ENCODE measurements around the gene ARHGEF17.

ARHGEF17 gene

DNA sequence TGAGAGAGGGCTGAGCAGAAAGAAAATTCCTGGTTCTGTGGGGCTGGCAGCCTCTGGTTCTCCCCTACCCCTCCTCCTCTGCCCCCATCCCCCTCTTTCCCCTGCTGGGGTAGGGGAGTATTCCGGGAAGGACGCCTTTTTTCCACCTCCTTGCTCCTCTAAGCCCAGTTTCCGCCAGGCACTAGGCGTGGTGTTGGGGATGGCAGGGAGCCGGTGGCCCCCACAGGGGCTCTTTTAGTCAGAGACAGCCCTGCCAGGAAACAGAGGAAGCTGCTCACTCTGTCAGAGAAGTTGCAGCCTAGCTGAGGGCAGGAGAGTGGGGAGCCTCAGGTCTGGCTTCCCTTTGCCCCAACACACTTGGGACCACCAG, 15.6 kb upstream of the ARHGEF17 start:
- no peaks in the 10 kb centered on the region for H3K9me3 Mint-ChIP-seq
- no peak overlapping the region for H3K4me3 Mint-ChIP-seq
- no peaks in the 10 kb centered on the region for H3K36me3 Mint-ChIP-seq (ENCODE audit: low read depth)
- peaks cover 16% of the 10 kb centered on the region for H3K4me1 Mint-ChIP-seq (ENCODE audit: low read depth)
- DNase-seq (ENCODE audit: low spot score): no peak
- H3K27ac Mint-ChIP-seq: no peak overlapping the region
- H3K27me3 Mint-ChIP-seq (ENCODE audit: low read depth): peaks cover 7% of the 10 kb centered on the region

DNA sequence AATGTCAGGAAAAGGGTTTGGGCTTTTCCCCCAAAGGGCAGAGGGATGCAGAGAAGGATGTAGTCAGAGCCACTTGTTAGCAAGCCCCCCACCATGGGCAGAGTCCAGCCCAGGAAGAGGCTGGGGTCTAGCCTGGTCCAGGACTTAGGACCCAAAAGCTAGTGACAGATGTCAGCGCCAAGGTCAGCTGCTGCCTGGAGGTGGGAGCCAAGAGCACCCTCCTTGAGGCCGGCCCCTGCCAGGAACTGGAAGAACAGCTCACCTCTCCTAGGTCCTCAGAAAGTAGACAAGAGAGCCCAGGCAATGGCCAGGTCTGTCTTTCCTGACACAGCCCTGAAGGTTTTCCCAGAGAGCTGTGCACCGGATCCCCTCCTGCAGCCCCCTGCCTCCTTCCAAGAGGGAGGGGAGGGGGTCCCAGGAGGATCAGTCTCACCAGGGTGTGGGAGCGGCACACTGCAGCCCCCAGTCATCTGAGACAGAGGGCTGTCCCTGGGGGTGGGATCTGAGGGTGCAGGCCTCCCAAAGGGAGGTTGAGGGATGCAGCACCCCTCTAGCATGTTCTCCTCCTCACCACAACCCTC, 14.6 kb upstream of the ARHGEF17 start:
- no peak for DNase-seq (ENCODE audit: low spot score)
- peaks cover 7% of the 10 kb centered on the region for H3K27me3 Mint-ChIP-seq (ENCODE audit: low read depth)
- H3K27ac Mint-ChIP-seq: no peak overlapping the region

DNA sequence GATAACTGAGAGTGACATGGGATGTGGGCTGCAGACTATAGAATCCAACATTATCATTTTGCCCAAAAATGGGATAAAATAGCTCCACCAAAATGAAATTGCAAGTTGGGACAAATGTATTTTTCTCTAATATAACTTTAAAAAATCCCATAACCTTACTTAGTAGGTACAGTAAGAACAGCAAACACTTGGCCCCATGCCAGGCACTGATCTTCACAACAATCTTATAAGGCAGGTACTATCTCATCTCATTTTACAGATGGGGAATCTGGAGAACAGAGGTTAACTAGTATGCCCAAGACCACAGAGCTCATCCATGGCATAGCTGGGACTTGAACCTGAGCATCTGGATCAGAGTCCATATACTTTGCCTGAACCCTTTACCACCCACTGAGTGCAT, 13.5 kb upstream of the ARHGEF17 start:
- no peak overlapping the region for H3K27ac Mint-ChIP-seq
- H3K27me3 Mint-ChIP-seq (ENCODE audit: low read depth): peaks cover 7% of the 10 kb centered on the region
- no peak for DNase-seq (ENCODE audit: low spot score)
- no peak overlapping the region for H3K4me3 Mint-ChIP-seq
- H3K36me3 Mint-ChIP-seq (ENCODE audit: low read depth): no peaks in the 10 kb centered on the region
- peaks cover 2% of the 10 kb centered on the region for H3K4me1 Mint-ChIP-seq (ENCODE audit: low read depth)
- H3K9me3 Mint-ChIP-seq: no peaks in the 10 kb centered on the region

More for the DNA sequence above, 14.6 kb upstream of the ARHGEF17 start:
- H3K9me3 Mint-ChIP-seq: no peaks in the 10 kb centered on the region
- peaks cover 10% of the 10 kb centered on the region for H3K4me1 Mint-ChIP-seq (ENCODE audit: low read depth)
- H3K4me3 Mint-ChIP-seq: no peak overlapping the region
- no peaks in the 10 kb centered on the region for H3K36me3 Mint-ChIP-seq (ENCODE audit: low read depth)

DNA sequence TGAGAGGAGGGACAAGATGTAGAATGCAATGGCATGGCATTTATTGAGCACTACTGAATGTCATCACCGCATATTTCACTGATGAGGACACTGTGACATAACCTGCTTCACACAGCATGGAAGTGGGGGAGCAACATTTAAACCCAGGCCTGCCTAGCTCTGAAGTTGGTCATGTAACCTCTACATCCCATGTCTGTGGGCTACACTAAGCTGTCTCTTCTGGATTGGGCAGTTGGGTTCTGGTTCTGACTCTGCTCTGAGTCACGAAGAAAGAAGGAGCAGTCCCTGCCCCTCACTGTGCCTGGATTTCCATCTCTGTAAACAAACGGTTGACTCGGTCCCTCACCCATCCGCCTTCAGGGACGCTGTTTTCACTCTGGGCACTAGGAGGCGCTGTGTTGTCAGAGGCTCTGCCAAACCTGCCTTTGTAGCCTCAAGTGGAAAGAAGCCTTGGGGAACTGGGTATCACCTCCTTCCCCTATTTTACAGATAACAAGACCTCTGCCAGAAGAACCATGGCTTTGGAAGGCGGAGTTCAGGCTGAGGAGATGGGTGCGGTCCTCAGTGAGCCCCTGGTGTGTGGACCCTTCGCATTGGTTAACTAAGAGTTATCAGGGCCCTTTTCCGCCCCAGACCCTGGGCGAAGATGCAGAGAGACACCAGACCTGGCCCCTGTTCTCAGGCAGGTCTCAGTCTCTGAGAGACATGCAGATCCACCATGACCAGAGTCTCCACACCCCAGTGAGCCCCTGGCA, 12.7 kb upstream of the ARHGEF17 start:
- no peaks in the 10 kb centered on the region for H3K9me3 Mint-ChIP-seq

DNA sequence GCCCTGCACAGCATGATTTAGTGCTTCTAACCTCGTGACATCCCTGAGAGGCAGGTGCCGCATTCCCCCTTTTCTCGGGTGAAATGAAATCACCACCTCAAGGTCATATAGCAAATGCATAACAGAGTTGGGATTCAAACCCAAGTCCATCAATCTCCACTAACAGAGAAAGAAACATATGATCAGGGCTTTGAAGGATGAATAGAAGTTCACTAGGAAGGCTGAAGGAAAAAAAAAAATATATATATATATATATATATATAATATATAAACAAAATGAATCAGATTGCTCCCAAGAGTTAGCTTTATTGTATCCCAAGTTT, 12.1 kb upstream of the ARHGEF17 start:
- peaks cover 9% of the 10 kb centered on the region for H3K27me3 Mint-ChIP-seq (ENCODE audit: low read depth)
- H3K36me3 Mint-ChIP-seq (ENCODE audit: low read depth): no peaks in the 10 kb centered on the region
- H3K9me3 Mint-ChIP-seq: no peaks in the 10 kb centered on the region
- no peak for DNase-seq (ENCODE audit: low spot score)
- H3K4me1 Mint-ChIP-seq (ENCODE audit: low read depth): peaks cover 2% of the 10 kb centered on the region
- H3K27ac Mint-ChIP-seq: no peak overlapping the region
- H3K4me3 Mint-ChIP-seq: no peak overlapping the region

More for the DNA sequence above, 12.7 kb upstream of the ARHGEF17 start:
- no peak overlapping the region for H3K4me3 Mint-ChIP-seq
- peak; percentile 64 for DNase-seq (ENCODE audit: low spot score)
- H3K27ac Mint-ChIP-seq: no peak overlapping the region
- peaks cover 9% of the 10 kb centered on the region for H3K27me3 Mint-ChIP-seq (ENCODE audit: low read depth)
- peaks cover 2% of the 10 kb centered on the region for H3K4me1 Mint-ChIP-seq (ENCODE audit: low read depth)
- no peaks in the 10 kb centered on the region for H3K36me3 Mint-ChIP-seq (ENCODE audit: low read depth)

DNA sequence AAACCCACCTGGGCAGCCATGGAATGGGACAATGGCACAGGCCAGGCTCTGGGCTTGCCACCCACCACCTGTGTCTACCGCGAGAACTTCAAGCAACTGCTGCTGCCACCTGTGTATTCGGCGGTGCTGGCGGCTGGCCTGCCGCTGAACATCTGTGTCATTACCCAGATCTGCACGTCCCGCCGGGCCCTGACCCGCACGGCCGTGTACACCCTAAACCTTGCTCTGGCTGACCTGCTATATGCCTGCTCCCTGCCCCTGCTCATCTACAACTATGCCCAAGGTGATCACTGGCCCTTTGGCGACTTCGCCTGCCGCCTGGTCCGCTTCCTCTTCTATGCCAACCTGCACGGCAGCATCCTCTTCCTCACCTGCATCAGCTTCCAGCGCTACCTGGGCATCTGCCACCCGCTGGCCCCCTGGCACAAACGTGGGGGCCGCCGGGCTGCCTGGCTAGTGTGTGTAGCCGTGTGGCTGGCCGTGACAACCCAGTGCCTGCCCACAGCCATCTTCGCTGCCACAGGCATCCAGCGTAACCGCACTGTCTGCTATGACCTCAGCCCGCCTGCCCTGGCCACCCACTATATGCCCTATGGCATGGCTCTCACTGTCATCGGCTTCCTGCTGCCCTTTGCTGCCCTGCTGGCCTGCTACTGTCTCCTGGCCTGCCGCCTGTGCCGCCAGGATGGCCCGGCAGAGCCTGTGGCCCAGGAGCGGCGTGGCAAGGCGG, 11.4 kb upstream of the ARHGEF17 start:
- no peaks in the 10 kb centered on the region for H3K9me3 Mint-ChIP-seq
- H3K4me3 Mint-ChIP-seq: no peak overlapping the region
- peaks cover 2% of the 10 kb centered on the region for H3K4me1 Mint-ChIP-seq (ENCODE audit: low read depth)
- H3K36me3 Mint-ChIP-seq (ENCODE audit: low read depth): no peaks in the 10 kb centered on the region
- H3K27me3 Mint-ChIP-seq (ENCODE audit: low read depth): peaks cover 8% of the 10 kb centered on the region
- DNase-seq (ENCODE audit: low spot score): no peak
- H3K27ac Mint-ChIP-seq: no peak overlapping the region

DNA sequence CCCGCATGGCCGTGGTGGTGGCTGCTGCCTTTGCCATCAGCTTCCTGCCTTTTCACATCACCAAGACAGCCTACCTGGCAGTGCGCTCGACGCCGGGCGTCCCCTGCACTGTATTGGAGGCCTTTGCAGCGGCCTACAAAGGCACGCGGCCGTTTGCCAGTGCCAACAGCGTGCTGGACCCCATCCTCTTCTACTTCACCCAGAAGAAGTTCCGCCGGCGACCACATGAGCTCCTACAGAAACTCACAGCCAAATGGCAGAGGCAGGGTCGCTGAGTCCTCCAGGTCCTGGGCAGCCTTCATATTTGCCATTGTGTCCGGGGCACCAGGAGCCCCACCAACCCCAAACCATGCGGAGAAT, 10.9 kb upstream of the ARHGEF17 start:
- DNase-seq (ENCODE audit: low spot score): no peak
- Mint-ChIP-seq H3K4me1 (ENCODE audit: low read depth) (peaks cover 2% of the 10 kb centered on the region), H3K4me3 (no peak overlapping the region), H3K27ac (no peak overlapping the region), H3K27me3 (ENCODE audit: low read depth) (peaks cover 12% of the 10 kb centered on the region), H3K9me3 (no peaks in the 10 kb centered on the region), H3K36me3 (ENCODE audit: low read depth) (no peaks in the 10 kb centered on the region)

DNA sequence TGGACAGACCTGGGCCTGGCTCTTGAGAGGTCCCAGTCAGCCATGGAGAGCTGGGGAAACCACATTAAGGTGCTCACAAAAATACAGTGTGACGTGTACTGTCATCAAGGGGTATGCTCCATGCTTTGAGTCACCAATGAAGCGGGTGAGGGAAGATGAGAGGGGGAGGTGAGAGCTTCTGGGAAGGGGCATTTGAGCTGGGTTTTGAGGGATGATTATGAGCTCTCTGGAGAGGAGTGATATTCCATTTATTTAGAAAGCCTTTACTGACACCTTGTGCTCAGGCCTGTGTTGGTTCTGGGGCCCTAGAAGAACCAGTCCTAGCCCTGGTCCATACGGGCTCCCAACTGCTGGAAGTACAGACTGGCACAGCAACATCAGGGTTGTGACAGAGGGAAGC, 10.4 kb upstream of the ARHGEF17 start:
- no peak for DNase-seq (ENCODE audit: low spot score)
- Mint-ChIP-seq H3K27ac (no peak overlapping the region), H3K4me1 (ENCODE audit: low read depth) (peaks cover 2% of the 10 kb centered on the region), H3K27me3 (ENCODE audit: low read depth) (peaks cover 12% of the 10 kb centered on the region), H3K36me3 (ENCODE audit: low read depth) (no peaks in the 10 kb centered on the region), H3K9me3 (no peaks in the 10 kb centered on the region), H3K4me3 (no peak overlapping the region)

DNA sequence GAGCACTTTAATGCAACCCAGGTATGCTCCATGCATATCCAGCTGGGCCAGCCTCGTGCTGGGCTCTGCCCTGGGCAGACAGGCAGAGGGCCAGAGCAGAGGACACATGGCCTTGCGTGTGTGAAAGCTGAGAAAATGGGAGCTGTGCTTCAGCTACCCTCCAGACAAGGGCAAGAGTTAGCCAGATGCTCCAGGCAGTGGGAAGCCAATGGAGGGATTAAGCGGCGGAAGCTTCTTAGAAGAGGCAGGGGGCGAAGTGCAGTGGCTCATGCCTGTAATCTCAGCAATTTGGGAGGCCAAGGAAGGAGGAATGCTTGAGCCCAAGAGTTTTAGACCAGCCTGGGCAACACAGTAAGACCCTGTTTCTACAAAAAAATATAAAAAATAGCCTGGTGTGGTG, 9.8 kb upstream of the ARHGEF17 start:
- Mint-ChIP-seq H3K4me1 (ENCODE audit: low read depth) (peaks cover 2% of the 10 kb centered on the region), H3K9me3 (no peaks in the 10 kb centered on the region), H3K27me3 (ENCODE audit: low read depth) (peaks cover 9% of the 10 kb centered on the region), H3K4me3 (no peak overlapping the region), H3K27ac (no peak overlapping the region), H3K36me3 (ENCODE audit: low read depth) (no peaks in the 10 kb centered on the region)
- no peak for DNase-seq (ENCODE audit: low spot score)

DNA sequence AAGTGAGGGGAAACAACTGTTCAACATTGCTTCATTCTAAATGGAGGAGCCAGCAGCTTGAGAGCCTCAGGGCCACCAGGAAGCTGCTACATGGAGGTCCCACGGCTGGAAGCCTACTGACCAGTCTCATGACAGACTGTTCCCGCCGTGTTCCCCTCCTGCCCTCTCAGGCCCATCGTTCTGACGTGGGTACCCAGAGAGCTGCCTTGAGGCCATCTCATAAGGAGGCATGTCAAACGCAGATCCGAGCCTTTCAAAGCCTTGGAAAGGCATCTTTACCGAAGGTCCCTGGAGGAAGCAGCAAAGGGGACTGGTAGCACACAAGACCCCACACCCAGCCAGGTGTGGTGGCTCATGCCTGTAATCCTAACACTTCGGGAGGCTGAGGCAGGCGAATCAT, 8.3 kb upstream of the ARHGEF17 start:
- Mint-ChIP-seq H3K36me3 (ENCODE audit: low read depth) (no peaks in the 10 kb centered on the region), H3K27me3 (ENCODE audit: low read depth) (peaks cover 12% of the 10 kb centered on the region), H3K9me3 (no peaks in the 10 kb centered on the region), H3K4me3 (no peak overlapping the region), H3K27ac (no peak overlapping the region), H3K4me1 (ENCODE audit: low read depth) (peaks cover 2% of the 10 kb centered on the region)
- DNase-seq (ENCODE audit: low spot score): no peak

DNA sequence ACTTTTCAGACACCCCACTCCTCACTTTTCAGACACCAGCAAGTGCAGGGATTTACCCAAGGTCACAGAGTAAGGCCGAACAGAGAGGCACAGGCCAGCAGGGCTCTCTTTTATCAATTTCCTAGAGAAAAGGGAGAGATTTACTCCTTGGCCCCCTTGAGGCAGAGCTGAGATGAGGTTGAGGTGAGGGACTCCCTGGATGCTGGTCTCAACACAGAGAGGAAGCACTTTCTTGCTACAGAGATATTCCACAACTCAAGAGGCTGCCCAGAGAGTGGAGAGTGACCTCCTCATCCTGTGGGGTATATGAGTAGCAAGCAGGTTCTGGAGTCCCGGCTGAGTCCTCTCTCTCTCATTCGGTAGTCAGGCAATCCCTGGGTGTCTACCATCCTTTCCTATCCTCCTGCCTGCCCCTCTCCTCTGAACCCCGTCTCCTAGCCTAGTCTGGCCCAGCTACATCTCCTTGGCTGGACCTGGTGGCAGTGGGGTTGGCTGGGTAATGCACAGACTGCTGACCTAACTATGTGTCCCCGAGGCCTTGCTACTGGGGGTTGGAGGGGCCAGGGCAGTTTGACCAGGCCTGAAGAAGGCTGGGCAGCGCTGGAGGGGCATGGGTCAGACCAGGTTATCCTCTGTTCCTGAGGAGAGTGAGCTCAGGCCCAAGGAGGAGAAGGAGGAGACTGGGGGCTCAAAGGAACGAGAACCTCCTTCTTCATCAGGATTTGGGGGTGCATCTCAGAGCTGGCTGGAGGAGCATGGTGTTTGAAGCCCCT, 1.8 kb upstream of the ARHGEF17 start:
- peak overlapping the region; percentile 88 for H3K4me3 Mint-ChIP-seq
- no peak for DNase-seq (ENCODE audit: low spot score)
- peaks cover 6% of the 10 kb centered on the region for H3K4me1 Mint-ChIP-seq (ENCODE audit: low read depth)
- no peak overlapping the region for H3K27ac Mint-ChIP-seq
- peaks cover 39% of the 10 kb centered on the region for H3K27me3 Mint-ChIP-seq (ENCODE audit: low read depth)
- no peaks in the 10 kb centered on the region for H3K9me3 Mint-ChIP-seq
- H3K36me3 Mint-ChIP-seq (ENCODE audit: low read depth): no peaks in the 10 kb centered on the region

DNA sequence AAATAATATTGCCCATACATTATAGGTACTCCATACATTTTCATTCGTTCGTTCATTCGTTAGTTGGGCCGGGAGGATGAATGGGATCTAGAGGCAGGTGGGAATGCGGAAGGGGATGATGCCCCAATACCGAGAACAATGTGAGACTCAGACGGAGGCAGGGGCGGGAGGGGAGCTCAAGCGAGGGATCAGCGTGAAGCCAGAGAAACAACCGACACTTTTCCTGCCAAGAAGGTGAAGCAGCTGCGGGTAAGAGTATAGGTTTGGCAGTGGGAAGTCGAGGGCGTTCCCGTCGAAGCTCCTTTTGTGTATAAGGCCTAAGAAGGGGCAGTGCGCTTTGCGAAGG, 1.1 kb upstream of the ARHGEF17 start:
- Mint-ChIP-seq H3K4me1 (ENCODE audit: low read depth) (peaks cover 6% of the 10 kb centered on the region), H3K4me3 (peak overlapping the region; percentile 88), H3K27ac (no peak overlapping the region), H3K27me3 (ENCODE audit: low read depth) (peaks cover 38% of the 10 kb centered on the region), H3K36me3 (ENCODE audit: low read depth) (no peaks in the 10 kb centered on the region), H3K9me3 (no peaks in the 10 kb centered on the region)
- DNase-seq (ENCODE audit: low spot score): no peak

DNA sequence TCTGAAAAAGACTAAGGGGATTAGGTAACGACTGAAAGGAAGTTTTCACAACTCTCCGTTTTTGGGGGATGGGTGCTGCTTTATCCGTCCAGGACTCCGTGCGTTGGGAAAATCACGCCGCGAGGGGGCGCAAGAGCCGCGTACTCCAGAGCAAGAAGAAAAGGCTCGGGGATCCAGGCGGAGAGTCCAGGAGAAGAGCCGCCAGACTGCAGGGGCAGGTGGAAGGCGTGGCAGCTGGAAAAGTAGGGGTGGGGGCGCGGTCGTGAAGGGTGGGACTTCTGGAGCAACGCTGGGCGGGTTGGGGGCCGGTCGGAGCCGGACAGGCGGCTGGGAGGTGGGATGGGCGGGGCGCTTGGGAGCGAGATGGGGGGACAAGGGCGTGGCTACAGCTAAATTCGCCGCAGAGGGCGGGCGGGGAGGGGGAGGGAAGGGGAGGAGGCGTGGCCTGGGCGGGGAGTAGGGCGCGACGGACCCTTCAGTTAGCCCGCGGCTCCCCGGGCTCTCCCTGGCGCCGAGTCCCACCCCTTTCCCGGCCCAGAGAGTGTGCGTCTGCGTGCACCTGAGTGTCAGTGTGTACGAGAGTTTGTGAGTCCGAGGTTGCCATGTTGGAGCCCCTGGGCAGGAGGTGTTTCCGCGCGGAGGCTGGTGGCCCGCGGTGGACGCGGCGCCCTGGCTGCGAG, 613 bp upstream of the ARHGEF17 start:
- H3K9me3 Mint-ChIP-seq: no peaks in the 10 kb centered on the region
- H3K36me3 Mint-ChIP-seq (ENCODE audit: low read depth): no peaks in the 10 kb centered on the region
- peak overlapping the region; percentile 78 for H3K27ac Mint-ChIP-seq
- peak overlapping the region; percentile 88 for H3K4me3 Mint-ChIP-seq
- peak; percentile 84 for DNase-seq (ENCODE audit: low spot score)
- peaks cover 6% of the 10 kb centered on the region for H3K4me1 Mint-ChIP-seq (ENCODE audit: low read depth)
- peaks cover 34% of the 10 kb centered on the region for H3K27me3 Mint-ChIP-seq (ENCODE audit: low read depth)
